Activated CD8-positive, alpha-beta memory T cell treated with anti-CD3 and anti-CD28 coated beads, Interleukin-2, amount 50 U/mL, for 24 hours (primary cell): ENCODE data around the gene TMEM143.
A peak's percentile ranks its signal among the peaks of the same experiment; 100 is the strongest.

Experiments
- DNase-seq: peaks from one replicate; pipeline ENCODE4 v3.0.0-alpha.2; 2020; ENCODE audit errors: extremely low read depth

Gene TMEM143

GRCh38 chr19:48359123-48359522 lies 4.6 kb downstream of the TMEM143 start:
- no peak for DNase-seq

GRCh38 chr19:48355365-48355954 lies 8.3 kb downstream of the TMEM143 start:
- no peak for DNase-seq

GRCh38 chr19:48354332-48354992 lies 9.3 kb downstream of the TMEM143 start:
- no peak for DNase-seq

- no peak for DNase-seq
Measured at GRCh38 chr19:48353677-48354076, 10.1 kb downstream of the TMEM143 start.

- peak; percentile 58 for DNase-seq
Measured at GRCh38 chr19:48351341-48351752, 12.4 kb downstream of the TMEM143 start.

- no peak for DNase-seq
Measured at GRCh38 chr19:48350856-48351255, 12.9 kb downstream of the TMEM143 start.

GRCh38 chr19:48348737-48349136 lies 15.0 kb downstream of the TMEM143 start:
- DNase-seq: no peak

GRCh38 chr19:48348045-48348444 lies 15.7 kb downstream of the TMEM143 start:
- DNase-seq: no peak

GRCh38 chr19:48346191-48346590 lies 17.5 kb downstream of the TMEM143 start:
- DNase-seq: no peak

- no peak for DNase-seq
Measured at GRCh38 chr19:48344892-48345291, 18.8 kb downstream of the TMEM143 start.

- DNase-seq: no peak
Measured at GRCh38 chr19:48342841-48343540, 20.7 kb downstream of the TMEM143 start.

GRCh38 chr19:48342414-48342738 lies 21.4 kb downstream of the TMEM143 start:
- no peak for DNase-seq

GRCh38 chr19:48341515-48342413 lies 22.0 kb downstream of the TMEM143 start:
- no peak for DNase-seq

- no peak for DNase-seq
Measured at GRCh38 chr19:48340995-48341394, 22.7 kb downstream of the TMEM143 start.

- no peak for DNase-seq
Measured at GRCh38 chr19:48338802-48339503, 24.8 kb downstream of the TMEM143 start.

- DNase-seq: no peak
Measured at GRCh38 chr19:48338253-48338755, 25.4 kb downstream of the TMEM143 start.

GRCh38 chr19:48333467-48334384 lies 30.0 kb downstream of the TMEM143 start:
- peak; percentile 78 for DNase-seq

- peak; percentile 86 for DNase-seq
Measured at GRCh38 chr19:48332662-48333466, 30.9 kb downstream of the TMEM143 start.

GRCh38 chr19:48332351-48332661 lies 31.4 kb downstream of the TMEM143 start:
- DNase-seq: no peak
